Endothelial cell of umbilical vein (primary cell): ENCODE measurements around the gene PKN2. TPM values are rescaled to one million over a fixed set of nuclear protein-coding genes. Genes with fewer than 3 reads are reported as not detected.

Source experiments
- BruUV-seq: library from RNA; stranded (reverse); fragments of 400-500 nt; replicated peaks from 2 replicates; lab custom pipeline; 2021; lab: Mats Ljungman, UMichigan
- CTCF ChIA-PET: fragments of 300-600, 350-600 bp; sonication (Branson Sonifier 250); formaldehyde crosslinking; loops from one replicate; lab custom pipeline; 2021; ENCODE audit warnings: antibody characterized with exemption, inconsistent platforms; lab: Charles Lee
- POLR2A ChIA-PET: fragments of 300-600, 350-600 bp; sonication (Branson Sonifier 250); formaldehyde crosslinking; loops from one replicate; lab custom pipeline; 2021; ENCODE audit warnings: antibody characterized with exemption, inconsistent platforms; lab: Charles Lee
- DNase-seq: peaks from one replicate; pipeline ENCODE4 v3.0.0-alpha.2; 2011; ENCODE audit warnings: low read depth, low spot score
- FAIRE-seq: peaks from 2 replicates; lab custom pipeline; 2011; peaks lifted over from hg19 to GRCh38; lab: Jason Lieb, UNC
- H2AFZ ChIP-seq: 2 replicates; pipeline ENCODE4 v1.6.0; 2012; ENCODE audit warnings: low read depth, low read length, control low read depth, inconsistent platforms
- H3K27ac ChIP-seq: 2 replicates; pipeline ENCODE4 v1.5.1; 2011; ENCODE audit warnings: low read depth, mild to moderate bottlenecking, control low read depth, low read length, moderate library complexity; ENCODE audit not compliant: insufficient read depth
- H3K27me3 ChIP-seq, 2 experiments: 2 replicates each; pipeline versions ENCODE4 v1.6.0 to v1.6.1; 2011; ENCODE audit warnings: low read length in 2 of 2, mixed read lengths in 1 of 2; ENCODE audit not compliant: control insufficient read depth in 2 of 2, insufficient read depth in 2 of 2
- H3K36me3 ChIP-seq, 2 experiments: 2 replicates in 1 of 2; 3 replicates in 1 of 2; pipeline ENCODE4 v1.5.1; 2011; ENCODE audit warnings: low read length in 2 of 2, mild to moderate bottlenecking in 1 of 2, moderate library complexity in 1 of 2; ENCODE audit not compliant: control insufficient read depth in 2 of 2, insufficient read depth in 2 of 2; ENCODE audit errors: extremely low read depth in 1 of 2
- H3K4me1 ChIP-seq: 3 replicates; pipeline ENCODE4 v1.5.1; 2011; ENCODE audit warnings: mild to moderate bottlenecking, low read length; ENCODE audit not compliant: control insufficient read depth, insufficient read depth; ENCODE audit errors: extremely low read depth
- H3K4me2 ChIP-seq: 2 replicates; pipeline ENCODE4 v1.6.1; 2011; ENCODE audit warnings: low read length, control low read depth, mixed read lengths; ENCODE audit not compliant: insufficient read depth
- H3K4me3 ChIP-seq, 3 experiments: fragments of 200-600 bp in 1 of 3; sonication (generic), shearing (Covaris generic) in 1 of 3; replicated peaks in 1 of 3; 2 replicates each; pipeline ENCODE4 v1.5.1; 2011 to 2016; ENCODE audit warnings: control low read depth in 3 of 3, low read length in 3 of 3, mild to moderate bottlenecking in 2 of 3, inconsistent platforms in 1 of 3, low read depth in 1 of 3, moderate library complexity in 1 of 3; ENCODE audit not compliant: insufficient read depth in 1 of 3
- H3K79me2 ChIP-seq: 2 replicates; pipeline ENCODE4 v1.6.0; 2012; ENCODE audit warnings: low read length, inconsistent platforms; ENCODE audit not compliant: control insufficient read depth, insufficient read depth
- H3K9ac ChIP-seq: replicated peaks from 2 replicates; pipeline ENCODE3; 2011; ENCODE audit warnings: low read length, control low read depth; ENCODE audit not compliant: insufficient read depth; ENCODE audit errors: extremely low read depth
- H3K9me1 ChIP-seq: replicated peaks from 3 replicates; pipeline ENCODE4 v1.6.0; 2011; ENCODE audit warnings: mild to moderate bottlenecking, low read length; ENCODE audit not compliant: control insufficient read depth, insufficient read depth; ENCODE audit errors: extremely low read depth
- H3K9me3 ChIP-seq: replicated peaks from 2 replicates; pipeline ENCODE4 v1.5.1; 2012; ENCODE audit warnings: low read length, inconsistent platforms; ENCODE audit not compliant: control insufficient read depth, insufficient read depth
- H4K20me1 ChIP-seq: replicated peaks from 2 replicates; pipeline ENCODE3; 2011; ENCODE audit warnings: mild to moderate bottlenecking, low read length; ENCODE audit not compliant: control insufficient read depth, insufficient read depth; ENCODE audit errors: extremely low read depth
- CTCF ChIP-seq, 2 donors: IDR thresholded peaks; 1 replicate in 1 of 2; 2 replicates in 1 of 2; pipeline ENCODE4 v1.5.1; 2011; ENCODE audit warnings: low read length in 2 of 2, mild to moderate bottlenecking in 2 of 2, moderate library complexity in 2 of 2, control low read depth in 1 of 2, inconsistent platforms in 1 of 2, low read depth in 1 of 2; ENCODE audit not compliant: insufficient read depth in 1 of 2; ENCODE audit errors: extremely low read depth in 1 of 2
- EZH2 ChIP-seq: IDR thresholded peaks from 2 replicates; pipeline ENCODE4 v1.6.1; 2012; ENCODE audit warnings: borderline replicate concordance, low read depth, mild to moderate bottlenecking, moderate library complexity, low read length, inconsistent platforms; ENCODE audit not compliant: severe bottlenecking
- FOS ChIP-seq: IDR thresholded peaks from 2 replicates; pipeline ENCODE4 v1.6.1; 2011; ENCODE audit warnings: mild to moderate bottlenecking, low read length, moderate library complexity, borderline replicate concordance; ENCODE audit not compliant: insufficient read depth
- GATA2 ChIP-seq: IDR thresholded peaks from 2 replicates; pipeline ENCODE4 v1.7.0; 2011; ENCODE audit warnings: low read depth, mild to moderate bottlenecking, moderate library complexity, mixed read lengths, low read length; ENCODE audit not compliant: insufficient read length, insufficient read depth
- JUN ChIP-seq: IDR thresholded peaks from 2 replicates; pipeline ENCODE4 v1.6.1; 2011; ENCODE audit warnings: borderline replicate concordance, low read depth; ENCODE audit not compliant: insufficient read length, insufficient read depth
- MAX ChIP-seq: IDR thresholded peaks from 2 replicates; pipeline ENCODE4 v1.6.1; 2011; ENCODE audit not compliant: insufficient read depth, insufficient read length
- MYC ChIP-seq: IDR thresholded peaks from one replicate; pipeline ENCODE4 v1.6.1; 2011; ENCODE audit warnings: mild to moderate bottlenecking, low read depth, low read length
- POLR2A ChIP-seq: IDR thresholded peaks from 2 replicates; pipeline ENCODE4 v1.6.1; 2012; ENCODE audit warnings: low read depth, mild to moderate bottlenecking, control low read depth, low read length
- POLR2AphosphoS5 ChIP-seq: IDR thresholded peaks from 2 replicates; pipeline ENCODE4 v1.6.1; 2012; ENCODE audit warnings: low read depth, mild to moderate bottlenecking, control low read depth, low read length, moderate library complexity; ENCODE audit not compliant: insufficient read depth
- dilution Hi-C: fragments of 300-500 bp; cut with MboI; formaldehyde crosslinking; loops from one replicate; pipeline ENCODE4 v1.15.0; 2019; ENCODE audit warnings: low sequenced_read_pairs; ENCODE audit not compliant: extremely low pct_ligation_motif_present
- intact Hi-C: fragments of 100-400 bp; cut with micrococcal nuclease; formaldehyde crosslinking; loops from one replicate; pipeline ENCODE4 v1.10.0; 2022
- polyA plus RNA-seq, 4 experiments: library from polyadenylated mRNA; depleted of rRNA in 3 of 4; stranded (reverse) in 3 of 4; unstranded in 1 of 4; fragments of >200 nt; gene quantifications; 2 replicates each; pipeline versions ENCODE4 v1.2.1 to v1.2.3, GENCODE V29; 2011 to 2012; ENCODE audit warnings: missing spikeins in 1 of 4
- total RNA-seq: library from RNA; stranded (reverse); gene quantifications from 2 replicates; pipeline ENCODE4 v1.2.3, GENCODE V29; 2021

Gene PKN2
- total and polyA plus RNA-seq, 2 donors (not counting 3 experiments of a cell fraction or from before 2014, with no cell fraction given): 11.5 to 47.3 TPM

- H3K4me2 ChIP-seq: peak overlapping the region; percentile 66
- H3K9ac ChIP-seq: peak overlapping the region; percentile 31
- FAIRE-seq (peak; percentile 35), DNase-seq (peak; percentile 57)
- H3K4me3 ChIP-seq: no peak overlapping the region
- H3K27ac ChIP-seq: peak overlapping the region; percentile 54
- TF ChIP-seq FOS (peak; percentile 68), MYC (no peak), JUN (peak; percentile 87), GATA2 (no peak)
- no peaks in the 10 kb centered on the region for H3K27me3 ChIP-seq
- CTCF ChIA-PET: interaction anchor here (1.4 to 2.3 kb wide), 3 partner anchors 13 to 42 kb away, joined by 4 to 21 read pairs (median 6); partner anchors contain the start of gene PKN2
- POLR2A ChIA-PET: interaction anchor here (1.8 kb wide), 1 partner anchor 14 kb away, joined by 5 read pairs; the partner anchor contains the start of gene PKN2
- H2AFZ ChIP-seq: no peak overlapping the region
- intact Hi-C loops (loop anchor here (1.0 kb wide), 1 partner anchor 14 kb away; the partner anchor contains the start of gene PKN2), dilution Hi-C loops (no loop called here)
- no peaks in the 10 kb centered on the region for H3K9me3 ChIP-seq
- peaks cover 82% of the 10 kb centered on the region for H3K79me2 ChIP-seq
- no peaks in the 10 kb centered on the region for H3K9me1 ChIP-seq
- peaks cover 38% of the 10 kb centered on the region for H3K4me1 ChIP-seq
- no TSS peak for BruUV-seq
- peaks cover 2% of the 10 kb centered on the region for H4K20me1 ChIP-seq
- no peaks in the 10 kb centered on the region for H3K36me3 ChIP-seq
These were observed 14.1 kb downstream of the PKN2 start for GRCh38 chr1:88698140-88698539.

- Histone ChIP-seq H3K36me3 (no peaks in the 10 kb centered on the region), H4K20me1 (peaks cover 2% of the 10 kb centered on the region), H3K27me3 (no peaks in the 10 kb centered on the region), H3K9me3 (no peaks in the 10 kb centered on the region), H3K27ac (peak overlapping the region; percentile 54), H2AFZ (no peak overlapping the region), H3K4me2 (peak overlapping the region; percentile 66), H3K4me3 (no peak overlapping the region), H3K4me1 (peaks cover 38% of the 10 kb centered on the region), H3K9me1 (no peaks in the 10 kb centered on the region), H3K9ac (no peak overlapping the region), H3K79me2 (peaks cover 80% of the 10 kb centered on the region)
- BruUV-seq: no TSS peak
- intact Hi-C loops (loop anchor here (1.0 kb wide), 1 partner anchor 14 kb away; the partner anchor contains the start of gene PKN2), dilution Hi-C loops (no loop called here)
- POLR2A ChIA-PET: no interaction called here
- no peak for FAIRE-seq
- peak; percentile 22 for DNase-seq
- CTCF ChIA-PET: interaction anchor here (2.3 kb wide), 1 partner anchor 13 kb away, joined by 21 read pairs; the partner anchor contains the start of gene PKN2
- TF ChIP-seq POLR2AphosphoS5: no peak
- no peak for TF ChIP-seq CTCF (IDR thresholded peaks at IDR 0.05; ENCODE audit: extremely low read depth in 1 of 2, insufficient read depth in 1 of 2, low read depth in 1 of 2, low read length in 2 of 2)
- TF ChIP-seq JUN: no peak
- no peak for TF ChIP-seq MAX
- TF ChIP-seq MYC: no peak
- TF ChIP-seq EZH2: no peak
- no peak for TF ChIP-seq GATA2
- no peak for TF ChIP-seq FOS
- no peak for TF ChIP-seq POLR2A
These were observed 14.7 kb downstream of the PKN2 start for GRCh38 chr1:88698764-88699163.
